ENCODE measurements around the gene GEMIN7. TPM values are rescaled to one million over a fixed set of nuclear protein-coding genes. Genes with fewer than 3 reads are reported as not detected.

Gene GEMIN7
- total RNA-seq, 1 donor from 2014 or later, result 38.7 TPM

DNA sequence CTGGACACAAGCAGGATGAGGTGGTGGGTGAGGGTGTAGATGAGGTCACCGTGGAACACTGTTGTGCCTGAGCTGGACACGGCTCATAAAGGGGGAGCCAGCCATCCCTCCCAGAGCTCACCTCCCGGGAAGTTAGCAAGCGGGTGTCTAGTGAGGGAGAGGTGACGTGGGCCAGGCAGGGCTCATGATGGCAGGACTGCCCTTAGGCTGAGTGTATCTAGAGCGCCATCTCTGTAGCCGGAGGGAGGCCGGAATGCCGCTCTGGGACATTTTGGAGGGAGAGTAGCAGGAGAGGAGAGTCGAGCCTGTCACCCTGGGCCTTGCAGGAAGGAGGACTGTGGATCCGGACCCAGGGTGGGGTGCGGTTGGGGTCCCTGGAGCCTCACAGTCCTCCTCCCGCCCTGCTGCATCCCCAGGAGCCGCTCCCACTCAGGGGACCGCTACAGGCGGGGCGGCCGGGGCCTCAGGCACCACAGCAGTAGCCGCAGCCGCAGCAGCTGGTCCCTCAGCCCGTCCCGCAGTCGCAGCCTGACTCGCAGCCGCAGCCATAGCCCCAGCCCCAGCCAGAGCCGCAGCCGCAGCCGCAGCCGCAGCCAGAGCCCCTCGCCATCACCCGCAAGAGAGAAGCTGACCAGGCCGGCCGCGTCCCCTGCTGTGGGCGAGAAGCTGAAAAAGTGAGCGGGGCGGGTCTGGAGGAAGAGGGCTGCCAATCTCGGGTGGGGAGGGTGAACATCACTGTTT is 12.0 kb upstream of the GEMIN7 start:
- POLR2A ChIA-PET, result no interaction called here

DNA sequence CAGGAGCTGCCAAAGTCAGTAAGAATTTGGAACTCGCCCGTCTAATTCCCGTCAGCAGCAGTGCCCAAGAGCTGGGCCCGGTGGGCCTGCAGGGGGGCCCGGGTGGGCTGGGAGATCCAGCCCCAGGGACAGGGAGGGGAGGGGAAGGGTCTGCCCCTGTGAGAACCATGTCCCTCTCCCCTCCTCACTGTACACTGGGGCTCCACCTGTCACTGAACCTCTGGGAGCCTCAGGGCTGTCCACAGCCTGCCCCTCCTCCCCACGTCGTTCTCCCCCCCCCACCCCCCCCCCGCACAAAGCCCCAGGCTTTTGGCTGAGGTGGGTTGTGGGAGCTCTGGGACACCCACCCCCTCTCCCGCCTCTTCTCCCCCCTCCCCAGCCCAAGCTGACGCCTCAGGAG is 11.0 kb upstream of the GEMIN7 start:
- TF ChIP-seq, protein P1, sequence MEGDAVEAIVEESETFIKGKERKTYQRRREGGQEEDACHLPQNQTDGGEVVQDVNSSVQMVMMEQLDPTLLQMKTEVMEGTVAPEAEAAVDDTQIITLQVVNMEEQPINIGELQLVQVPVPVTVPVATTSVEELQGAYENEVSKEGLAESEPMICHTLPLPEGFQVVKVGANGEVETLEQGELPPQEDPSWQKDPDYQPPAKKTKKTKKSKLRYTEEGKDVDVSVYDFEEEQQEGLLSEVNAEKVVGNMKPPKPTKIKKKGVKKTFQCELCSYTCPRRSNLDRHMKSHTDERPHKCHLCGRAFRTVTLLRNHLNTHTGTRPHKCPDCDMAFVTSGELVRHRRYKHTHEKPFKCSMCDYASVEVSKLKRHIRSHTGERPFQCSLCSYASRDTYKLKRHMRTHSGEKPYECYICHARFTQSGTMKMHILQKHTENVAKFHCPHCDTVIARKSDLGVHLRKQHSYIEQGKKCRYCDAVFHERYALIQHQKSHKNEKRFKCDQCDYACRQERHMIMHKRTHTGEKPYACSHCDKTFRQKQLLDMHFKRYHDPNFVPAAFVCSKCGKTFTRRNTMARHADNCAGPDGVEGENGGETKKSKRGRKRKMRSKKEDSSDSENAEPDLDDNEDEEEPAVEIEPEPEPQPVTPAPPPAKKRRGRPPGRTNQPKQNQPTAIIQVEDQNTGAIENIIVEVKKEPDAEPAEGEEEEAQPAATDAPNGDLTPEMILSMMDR (IDR thresholded peaks at IDR 0.05), result no peak
- no peak for ATAC-seq (ENCODE audit: low read depth)
- no peaks in the 10 kb centered on the region for H3K9me3 Mint-ChIP-seq
- no peak overlapping the region for H3K27ac Mint-ChIP-seq
- no peak for DNase-seq
- H3K4me3 Mint-ChIP-seq, result no peak overlapping the region
- CTCF ChIA-PET, result interaction anchor here (1.7 kb wide), 1 partner anchor 8 kb away, joined by 5 read pairs; no protein-coding TSS in a partner anchor
- H3K27me3 Mint-ChIP-seq, result no peaks in the 10 kb centered on the region
- intact Hi-C loops (cut with micrococcal nuclease), result no loop called here
- POLR2A ChIA-PET, result interaction anchor here (0.6 to 1.2 kb wide), 3 partner anchors 65 to 1540 kb away, joined by 3 to 4 read pairs (median 3); no protein-coding TSS in a partner anchor
- H3K4me1 Mint-ChIP-seq, result peaks cover 17% of the 10 kb centered on the region
- H3K36me3 Mint-ChIP-seq (ENCODE audit: low read depth), result peaks cover 75% of the 10 kb centered on the region

More for the DNA sequence above, 12.0 kb upstream of the GEMIN7 start:
- TF ChIP-seq, protein P1 (IDR thresholded peaks at IDR 0.05), result no peak
- Mint-ChIP-seq H3K27me3 (no peaks in the 10 kb centered on the region), H3K4me3 (no peak overlapping the region), H3K4me1 (peaks cover 10% of the 10 kb centered on the region), H3K27ac (peak overlapping the region; percentile 56), H3K36me3 (ENCODE audit: low read depth) (peaks cover 71% of the 10 kb centered on the region), H3K9me3 (no peaks in the 10 kb centered on the region)
- intact Hi-C loops (cut with micrococcal nuclease), result no loop called here
- ATAC-seq (ENCODE audit: low read depth) (no peak), DNase-seq (no peak)
- CTCF ChIA-PET, result interaction anchor here (0.6 kb wide), 1 partner anchor 65 kb away, joined by 4 read pairs; no protein-coding TSS in a partner anchor

DNA sequence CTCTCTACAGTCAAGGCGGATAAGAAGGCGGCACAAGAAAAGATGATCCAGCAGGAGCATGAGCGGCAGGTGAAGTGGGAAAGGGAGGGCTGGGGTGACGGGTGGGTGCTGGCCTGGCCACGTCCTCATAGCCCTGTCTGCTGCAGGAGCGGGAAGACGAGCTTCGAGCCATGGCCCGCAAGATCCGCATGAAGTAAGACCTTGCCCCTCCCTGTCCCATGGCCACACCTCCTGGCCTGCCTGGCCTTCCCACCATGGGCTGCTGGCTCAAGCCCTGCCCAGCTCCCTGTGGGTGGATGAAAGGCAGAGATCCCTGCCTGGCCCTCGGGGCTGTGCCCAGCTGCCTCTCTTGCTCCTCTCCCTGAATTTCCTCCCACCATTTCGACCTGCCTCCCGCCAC is 10.0 kb upstream of the GEMIN7 start:
- ATAC-seq (ENCODE audit: low read depth), result no peak
- ChIA-PET POLR2A (interaction anchor here (1.2 kb wide), 1 partner anchor 67 kb away, joined by 3 read pairs; no protein-coding TSS in a partner anchor), CTCF (interaction anchor here (1.7 kb wide), 1 partner anchor 9 kb away, joined by 5 read pairs; no protein-coding TSS in a partner anchor)
- H3K4me1 Mint-ChIP-seq, result peaks cover 17% of the 10 kb centered on the region
- H3K4me3 Mint-ChIP-seq, result no peak overlapping the region
- peaks cover 70% of the 10 kb centered on the region for H3K36me3 Mint-ChIP-seq (ENCODE audit: low read depth)
- H3K9me3 Mint-ChIP-seq, result no peaks in the 10 kb centered on the region
- intact Hi-C loops (cut with micrococcal nuclease), result no loop called here
- H3K27me3 Mint-ChIP-seq, result no peaks in the 10 kb centered on the region
- TF ChIP-seq, protein P1 (IDR thresholded peaks at IDR 0.05), result no peak
- no peak for DNase-seq
- H3K27ac Mint-ChIP-seq, result peak overlapping the region; percentile 57

DNA sequence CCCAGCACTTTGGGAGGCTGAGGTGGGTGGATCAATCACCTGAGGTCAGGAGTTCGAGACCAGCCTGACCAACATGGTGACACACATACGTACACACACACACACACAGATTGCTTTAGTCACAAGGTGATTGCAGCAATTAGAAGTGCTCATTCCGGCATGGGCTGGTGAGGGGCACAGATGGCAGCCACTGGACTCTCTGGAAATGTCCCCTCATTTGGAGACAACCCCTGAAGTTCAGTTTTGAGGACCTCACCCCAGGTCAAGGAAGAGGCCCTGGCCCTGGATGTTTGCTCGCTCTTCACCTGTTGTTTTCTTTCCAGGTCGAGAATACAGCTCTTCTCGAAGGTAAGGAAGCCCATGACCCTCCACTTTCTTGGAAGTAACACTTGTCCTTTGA is 8.8 kb upstream of the GEMIN7 start:
- no peak for ATAC-seq (ENCODE audit: low read depth)
- TF ChIP-seq, protein P1 (IDR thresholded peaks at IDR 0.05), result no peak
- intact Hi-C loops (cut with micrococcal nuclease), result loop anchor here (10.0 kb wide), 1 partner anchor 795 kb away; the partner anchor contains the start of genes FOXA3 and SYMPK
- Mint-ChIP-seq H3K4me3 (no peak overlapping the region), H3K9me3 (no peaks in the 10 kb centered on the region), H3K27me3 (no peaks in the 10 kb centered on the region), H3K36me3 (ENCODE audit: low read depth) (peaks cover 72% of the 10 kb centered on the region), H3K4me1 (peaks cover 27% of the 10 kb centered on the region), H3K27ac (peak overlapping the region; percentile 69)
- POLR2A ChIA-PET, result no interaction called here
- no peak for DNase-seq
- CTCF ChIA-PET, result no interaction called here

DNA sequence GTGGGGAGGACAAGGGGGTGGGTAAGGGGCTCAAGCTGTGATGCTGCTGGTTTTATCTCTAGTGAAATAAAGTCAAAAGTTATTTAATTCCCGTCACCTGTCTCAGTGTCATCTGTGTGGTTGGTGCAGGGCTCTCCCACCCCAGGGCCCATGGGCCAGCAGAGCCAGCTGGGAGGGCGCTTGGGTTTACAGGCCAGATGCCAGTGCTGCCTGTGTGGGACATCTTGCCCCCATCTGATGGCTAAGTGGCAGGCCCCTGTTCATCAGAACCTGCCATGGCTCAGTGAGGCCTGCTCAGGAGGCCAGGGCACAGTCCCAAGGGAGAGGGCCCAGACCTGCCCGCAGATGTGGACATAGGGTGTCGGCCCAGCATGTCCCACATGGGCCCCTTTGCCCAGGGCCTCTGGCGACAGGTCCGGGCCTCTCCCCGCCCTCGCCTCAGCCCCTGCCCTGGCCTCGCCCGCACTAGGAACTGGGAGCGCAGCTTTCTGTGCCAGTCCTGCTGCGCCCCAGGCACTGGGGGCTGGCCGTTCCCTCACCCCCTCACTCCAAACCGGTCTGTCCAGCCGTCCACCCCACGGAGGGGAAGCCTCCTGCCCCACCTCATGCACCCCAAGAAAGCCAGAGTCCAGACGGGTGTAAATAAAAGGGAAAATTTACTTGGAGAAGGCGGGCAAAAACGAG is 8.1 kb upstream of the GEMIN7 start:
- intact Hi-C loops (cut with micrococcal nuclease), result loop anchor here (10.0 kb wide), 1 partner anchor 794 kb away; the partner anchor contains the start of genes FOXA3 and SYMPK
- ChIA-PET POLR2A (no interaction called here), CTCF (interaction anchor here (1.6 kb wide), 1 partner anchor 82 kb away, joined by 3 read pairs; no protein-coding TSS in a partner anchor)
- H3K36me3 Mint-ChIP-seq (ENCODE audit: low read depth), result peaks cover 71% of the 10 kb centered on the region
- H3K9me3 Mint-ChIP-seq, result no peaks in the 10 kb centered on the region
- TF ChIP-seq, protein P1 (IDR thresholded peaks at IDR 0.05), result no peak
- no peaks in the 10 kb centered on the region for H3K27me3 Mint-ChIP-seq
- H3K4me3 Mint-ChIP-seq, result no peak overlapping the region
- DNase-seq (no peak), ATAC-seq (ENCODE audit: low read depth) (no peak)
- peak overlapping the region; percentile 30 for H3K27ac Mint-ChIP-seq
- H3K4me1 Mint-ChIP-seq, result peaks cover 27% of the 10 kb centered on the region
